Neural progenitor cell (in vitro differentiated cells): ENCODE measurements around the gene NARF. TPM values are rescaled to one million over a fixed set of nuclear protein-coding genes. Genes with fewer than 3 reads are reported as not detected.

Experiments
- DNase-seq: peaks from one replicate; pipeline ENCODE4 v3.0.0-alpha.2; 2016; ENCODE audit warnings: low spot score
- H2AFZ ChIP-seq: fragments of 200-600 bp; sonication (generic); replicated peaks from 2 replicates; pipeline ENCODE4 v1.6.1; 2016; ENCODE audit warnings: antibody characterized with exemption
- H3F3A ChIP-seq: fragments of 200-600 bp; sonication (generic); 2 replicates; pipeline ENCODE4 v1.6.1; 2016; ENCODE audit warnings: antibody characterized with exemption, low read depth
- H3K27ac ChIP-seq: fragments of 200-600 bp; sonication (generic); 2 replicates; pipeline ENCODE4 v1.5.1; 2016; ENCODE audit warnings: mild to moderate bottlenecking
- H3K27me3 ChIP-seq: fragments of 200-600 bp; sonication (generic); 2 replicates; pipeline ENCODE4 v1.6.1; 2016; ENCODE audit warnings: mild to moderate bottlenecking, moderate library complexity
- H3K36me3 ChIP-seq: fragments of 200-600 bp; sonication (generic); 2 replicates; pipeline ENCODE4 v1.5.1; 2016
- H3K4me1 ChIP-seq: fragments of 200-600 bp; sonication (generic); 2 replicates; pipeline ENCODE4 v1.6.1; 2016; ENCODE audit warnings: mixed run types
- H3K4me2 ChIP-seq: fragments of 200-600 bp; sonication (generic); 2 replicates; pipeline ENCODE4 v1.6.1; 2016
- H3K4me3 ChIP-seq: fragments of 200-600 bp; sonication (generic); 2 replicates; pipeline ENCODE4 v1.5.1; 2016
- H3K79me2 ChIP-seq: fragments of 200-600 bp; sonication (generic); 2 replicates; pipeline ENCODE4 v1.6.1; 2016; ENCODE audit warnings: low read depth
- H3K9ac ChIP-seq: fragments of 200-600 bp; sonication (generic); 2 replicates; pipeline ENCODE4 v1.6.1; 2016
- H3K9me3 ChIP-seq: fragments of 200-600 bp; sonication (generic); 2 replicates; pipeline ENCODE4 v1.5.1; 2016; ENCODE audit warnings: low read depth
- H4K20me1 ChIP-seq: fragments of 200-600 bp; sonication (generic); 2 replicates; pipeline ENCODE4 v1.6.1; 2016; ENCODE audit warnings: low read depth
- H3K27ac Mint-ChIP-seq: 3 replicates; pipeline ENCODE4 v1.8.0; 2021; ENCODE audit warnings: mixed read lengths
- H3K27me3 Mint-ChIP-seq: 2 replicates; pipeline ENCODE4 v1.8.0; 2022; ENCODE audit warnings: low read depth, mild to moderate bottlenecking, inconsistent platforms, moderate library complexity, mixed read lengths; ENCODE audit not compliant: insufficient read depth
- H3K36me3 Mint-ChIP-seq: 3 replicates; pipeline ENCODE4 v1.8.0; 2021; ENCODE audit warnings: mixed read lengths
- H3K4me1 Mint-ChIP-seq: 3 replicates; pipeline ENCODE4 v1.8.0; 2021; ENCODE audit warnings: mixed read lengths
- H3K4me3 Mint-ChIP-seq: 3 replicates; pipeline ENCODE4 v1.8.0; 2021; ENCODE audit warnings: mild to moderate bottlenecking, moderate library complexity, mixed read lengths
- H3K9me3 Mint-ChIP-seq: 3 replicates; pipeline ENCODE4 v1.8.0; 2020; ENCODE audit warnings: mixed read lengths
- CTCF ChIP-seq: fragments of 200-600 bp; sonication (generic); IDR thresholded peaks from 2 replicates; pipeline ENCODE4 v1.5.1; 2017; ENCODE audit warnings: antibody characterized with exemption, mild to moderate bottlenecking
- EZH2 ChIP-seq: fragments of 200-600 bp; sonication (generic); IDR thresholded peaks from 2 replicates; pipeline ENCODE4 v1.6.1; 2017; ENCODE audit warnings: antibody characterized with exemption, mild to moderate bottlenecking, moderate library complexity
- EZH2phosphoT487 ChIP-seq: fragments of 200-600 bp; sonication (generic); IDR thresholded peaks from 2 replicates; pipeline ENCODE4 v1.6.1; 2017; ENCODE audit warnings: antibody characterized with exemption
- total RNA-seq: library from RNA; depleted of rRNA; stranded (reverse); fragments of >200 nt; gene quantifications from 2 replicates; pipeline ENCODE4 v1.2.3, GENCODE V29; 2015; ENCODE audit warnings: low replicate concordance

The NARF gene
- total RNA-seq, 1 donor from 2014 or later, result 166 TPM

- no peaks in the 10 kb centered on the region for H3K4me1 ChIP-seq
- H3K79me2 ChIP-seq, result no peaks in the 10 kb centered on the region
- no peaks in the 10 kb centered on the region for H3K9me3 ChIP-seq
- no peak overlapping the region for H3K27ac ChIP-seq
- no peak overlapping the region for H3K9ac ChIP-seq
- TF ChIP-seq EZH2 (no peak), CTCF (no peak), EZH2phosphoT487 (no peak)
- H3K4me2 ChIP-seq, result no peak overlapping the region
- no peaks in the 10 kb centered on the region for H3K4me1 Mint-ChIP-seq
- H4K20me1 ChIP-seq, result no peaks in the 10 kb centered on the region
- no peak for DNase-seq
- H3K27ac Mint-ChIP-seq, result no peak overlapping the region
- H3K4me3 ChIP-seq, result no peak overlapping the region
- H3F3A ChIP-seq, result no peaks in the 10 kb centered on the region
- H2AFZ ChIP-seq, result no peak overlapping the region
- H3K36me3 Mint-ChIP-seq, result peaks cover 5% of the 10 kb centered on the region
- H3K27me3 ChIP-seq, result no peaks in the 10 kb centered on the region
- no peak overlapping the region for H3K4me3 Mint-ChIP-seq
- no peaks in the 10 kb centered on the region for H3K36me3 ChIP-seq
- H3K9me3 Mint-ChIP-seq, result no peaks in the 10 kb centered on the region
- peaks cover 11% of the 10 kb centered on the region for H3K27me3 Mint-ChIP-seq
Measured at GRCh38 chr17:82428546-82428945, 30.0 kb upstream of the NARF start.

- Histone ChIP-seq H3K27me3 (no peaks in the 10 kb centered on the region), H3K36me3 (no peaks in the 10 kb centered on the region), H3K27ac (no peak overlapping the region), H3K9ac (no peak overlapping the region), H3K4me3 (no peak overlapping the region), H3K4me2 (no peak overlapping the region), H2AFZ (no peak overlapping the region), H3F3A (no peaks in the 10 kb centered on the region), H4K20me1 (no peaks in the 10 kb centered on the region), H3K4me1 (no peaks in the 10 kb centered on the region), H3K9me3 (no peaks in the 10 kb centered on the region), H3K79me2 (no peaks in the 10 kb centered on the region)
- Mint-ChIP-seq H3K27me3 (peaks cover 8% of the 10 kb centered on the region), H3K36me3 (no peaks in the 10 kb centered on the region), H3K4me1 (no peaks in the 10 kb centered on the region), H3K4me3 (peak overlapping the region; percentile 5), H3K9me3 (no peaks in the 10 kb centered on the region), H3K27ac (no peak overlapping the region)
- TF ChIP-seq EZH2 (no peak), EZH2phosphoT487 (no peak), CTCF (no peak)
- no peak for DNase-seq
Measured at GRCh38 chr17:82429824-82430223, 28.7 kb upstream of the NARF start.

- no peaks in the 10 kb centered on the region for H3K79me2 ChIP-seq
- H3K4me2 ChIP-seq, result no peak overlapping the region
- Mint-ChIP-seq H3K4me1 (no peaks in the 10 kb centered on the region), H3K27ac (no peak overlapping the region), H3K27me3 (peaks cover 2% of the 10 kb centered on the region), H3K36me3 (no peaks in the 10 kb centered on the region), H3K4me3 (no peak overlapping the region), H3K9me3 (no peaks in the 10 kb centered on the region)
- no peaks in the 10 kb centered on the region for H3F3A ChIP-seq
- H3K36me3 ChIP-seq, result no peaks in the 10 kb centered on the region
- no peak overlapping the region for H3K4me3 ChIP-seq
- no peaks in the 10 kb centered on the region for H3K27me3 ChIP-seq
- no peak for DNase-seq
- no peak overlapping the region for H3K9ac ChIP-seq
- no peak overlapping the region for H2AFZ ChIP-seq
- H3K9me3 ChIP-seq, result no peaks in the 10 kb centered on the region
- H4K20me1 ChIP-seq, result no peaks in the 10 kb centered on the region
- no peak overlapping the region for H3K27ac ChIP-seq
- H3K4me1 ChIP-seq, result no peaks in the 10 kb centered on the region
- TF ChIP-seq EZH2 (no peak), CTCF (no peak), EZH2phosphoT487 (no peak)
Measured at GRCh38 chr17:82432017-82432416, 26.5 kb upstream of the NARF start.
